Retinal pigment epithelial cell (primary cell): Measurements from ENCODE around the gene DNAH11.

Source experiments
- DNase-seq: peaks from one replicate; pipeline ENCODE4 v3.0.0-alpha.2; 2010; ENCODE audit warnings: low read depth
- H3K4me3 ChIP-seq: 2 replicates; pipeline ENCODE4 v1.5.1; 2011; ENCODE audit warnings: mild to moderate bottlenecking, low read length, control low read depth, moderate library complexity
- CTCF ChIP-seq: conservative IDR thresholded peaks from 2 replicates; pipeline ENCODE4 v1.5.1; 2011; ENCODE audit warnings: low read depth, low read length, control low read depth, inconsistent platforms

Gene DNAH11

DNA sequence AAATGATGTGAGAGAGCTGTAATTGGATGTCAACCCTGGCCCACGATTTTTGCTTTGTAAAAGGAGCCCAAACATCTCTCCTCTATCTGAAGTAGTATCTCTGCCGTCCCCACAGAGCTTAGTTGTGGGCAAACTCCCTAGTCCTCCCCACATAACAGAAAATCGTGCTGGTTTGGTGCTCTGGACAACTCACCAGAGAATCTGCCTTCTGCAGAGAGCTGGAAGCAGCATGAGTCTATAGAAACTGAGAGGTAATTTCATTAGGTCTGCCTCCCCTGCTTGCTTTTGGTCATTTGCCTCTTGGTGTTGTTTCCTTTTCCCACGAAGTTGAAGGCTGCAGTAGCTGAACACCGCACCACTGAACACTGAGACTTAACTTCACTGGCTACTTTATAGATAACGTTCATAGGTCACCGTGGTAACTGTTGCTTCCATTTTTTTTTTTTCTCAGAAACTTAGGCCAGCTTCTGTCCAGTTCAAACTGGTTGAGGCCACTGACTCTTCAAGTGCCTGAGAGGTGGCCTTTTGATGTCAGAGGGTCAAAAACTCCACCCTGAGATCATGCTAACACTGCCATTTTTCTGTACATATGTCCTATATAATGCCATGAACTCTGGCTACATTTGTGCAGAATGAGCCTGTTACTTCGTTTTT, 406.2 kb downstream of the DNAH11 start:
- DNase-seq, result no peak
- H3K4me3 ChIP-seq, result no peak overlapping the region
- no peak for TF ChIP-seq CTCF
